ENCODE measurements around the gene AKR1B15.

Gene AKR1B15

DNA sequence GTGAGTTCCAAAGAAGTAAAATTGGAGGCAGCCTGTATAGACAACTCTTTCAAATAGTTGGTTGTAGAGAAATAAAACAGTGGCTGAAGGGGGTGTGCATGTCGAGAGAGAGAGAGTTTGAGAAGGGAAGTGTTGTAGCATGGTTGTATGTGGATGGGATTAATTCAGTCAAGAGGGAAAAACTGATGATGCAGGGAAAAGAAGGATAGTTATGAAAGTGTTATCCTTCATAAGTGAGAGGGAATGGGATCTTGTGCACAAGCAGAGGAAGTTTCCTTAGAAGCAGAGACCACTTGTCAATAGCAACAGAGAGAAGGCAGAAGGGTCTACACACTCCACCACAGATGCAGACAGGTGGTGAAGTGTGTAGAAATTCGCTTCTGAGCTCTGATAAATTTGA, 67.7 kb downstream of the AKR1B15 start:
- DNase-seq (ENCODE audit: low read depth in 3 of 3): no peak

DNA sequence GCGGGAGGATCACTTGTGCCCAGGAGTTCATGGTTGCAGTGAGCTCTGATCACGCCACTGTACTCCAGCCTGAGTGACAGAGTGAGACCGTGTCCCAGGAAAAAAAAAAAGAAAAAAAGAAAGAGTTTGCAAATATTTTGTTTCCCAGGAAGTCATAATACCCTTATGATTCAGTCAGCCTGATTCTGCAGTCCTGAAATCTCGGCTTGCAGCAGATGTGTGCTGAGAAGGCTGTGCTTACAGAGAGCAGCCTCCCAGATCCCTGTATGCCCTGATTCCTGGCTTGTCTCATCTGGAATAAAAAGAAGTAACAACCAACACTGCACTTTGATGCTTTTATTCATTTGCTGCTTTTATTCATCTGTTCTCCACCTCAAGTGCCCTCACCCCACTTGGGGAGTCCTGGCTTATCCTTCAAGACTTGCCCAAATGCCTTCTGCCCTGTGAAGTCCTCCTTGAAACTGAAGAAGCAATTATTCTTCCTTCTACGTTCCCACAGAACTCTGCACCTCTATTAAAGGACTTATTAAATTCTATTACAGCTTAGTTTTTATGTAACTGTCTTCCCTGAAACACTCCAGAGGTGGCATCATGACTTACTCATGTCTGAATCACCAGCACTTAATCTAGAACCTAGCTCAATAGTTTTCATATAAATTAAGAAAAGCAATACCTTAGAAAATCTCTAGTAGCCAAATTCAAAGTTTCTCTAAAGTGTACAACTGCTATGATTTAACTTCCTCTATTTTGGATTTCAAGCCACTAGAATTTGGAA, 70.0 kb downstream of the AKR1B15 start:
- no peak for DNase-seq (ENCODE audit: low read depth in 3 of 3)

DNA sequence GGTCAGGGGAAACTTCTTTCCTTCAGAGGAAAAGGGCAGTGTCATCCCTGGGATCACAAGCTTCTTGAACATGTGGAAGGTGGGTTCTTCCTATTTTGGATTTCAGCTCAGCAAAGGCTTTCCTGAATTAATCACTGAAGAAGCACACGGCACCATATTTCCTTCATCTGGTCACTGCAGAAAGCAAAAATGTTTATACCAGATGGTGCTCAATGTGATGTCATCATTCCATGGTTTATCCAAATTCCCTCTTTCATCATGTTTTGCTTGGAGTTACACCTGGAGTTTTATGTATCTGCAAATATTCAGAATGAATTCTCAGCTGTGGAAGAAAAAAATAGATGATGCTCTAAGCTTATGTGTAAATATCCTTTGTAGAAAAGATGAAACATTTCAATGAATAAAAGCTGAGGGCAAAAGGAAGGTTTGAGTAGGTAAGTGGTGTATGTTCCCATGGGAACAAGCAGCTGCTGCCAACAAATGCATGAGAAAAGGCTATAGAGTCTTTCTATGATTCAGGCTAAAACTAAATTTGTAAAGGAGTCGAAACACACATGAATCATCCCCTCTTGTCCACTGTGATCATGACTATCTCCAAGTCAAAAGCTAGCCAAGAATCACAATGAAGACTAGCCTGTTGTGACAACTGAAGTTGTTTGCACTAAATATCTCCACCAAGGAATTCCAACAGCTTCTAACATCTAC, 70.9 kb downstream of the AKR1B15 start:
- no peak for DNase-seq (ENCODE audit: low read depth in 3 of 3)

DNA sequence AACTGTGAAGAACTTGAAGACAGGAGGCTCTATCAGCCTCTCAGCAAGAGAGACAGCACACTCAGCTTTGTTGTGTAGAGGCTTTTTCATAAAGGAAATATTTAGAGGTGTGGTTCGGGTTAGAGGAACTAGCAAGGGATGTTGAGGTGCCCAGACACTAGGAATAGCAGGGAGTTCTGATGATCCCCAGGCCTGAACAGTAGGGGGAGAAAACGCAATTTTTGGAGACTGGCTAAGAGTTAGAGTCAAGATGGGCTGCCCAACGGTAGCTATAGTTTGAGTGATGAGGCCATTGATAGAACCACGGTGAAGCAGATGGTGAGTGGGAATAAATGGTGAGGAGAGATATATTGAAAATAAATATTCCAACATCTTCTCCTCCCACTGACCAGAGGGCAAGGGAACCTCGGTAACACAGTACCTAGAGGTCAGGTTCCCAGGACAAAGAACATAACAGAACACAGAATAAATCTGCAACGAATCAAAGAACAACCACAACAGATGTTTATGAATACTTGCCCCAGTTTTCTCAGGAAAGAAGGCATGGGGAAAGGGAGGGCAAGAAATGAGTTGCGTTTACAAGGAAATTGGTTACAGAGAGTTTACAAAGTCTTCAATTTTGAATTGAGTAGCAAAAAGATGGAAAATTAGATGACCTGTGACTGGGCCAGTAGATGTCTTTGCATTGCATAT, 73.5 kb downstream of the AKR1B15 start:
- DNase-seq (ENCODE audit: low read depth in 3 of 3): no peak

DNA sequence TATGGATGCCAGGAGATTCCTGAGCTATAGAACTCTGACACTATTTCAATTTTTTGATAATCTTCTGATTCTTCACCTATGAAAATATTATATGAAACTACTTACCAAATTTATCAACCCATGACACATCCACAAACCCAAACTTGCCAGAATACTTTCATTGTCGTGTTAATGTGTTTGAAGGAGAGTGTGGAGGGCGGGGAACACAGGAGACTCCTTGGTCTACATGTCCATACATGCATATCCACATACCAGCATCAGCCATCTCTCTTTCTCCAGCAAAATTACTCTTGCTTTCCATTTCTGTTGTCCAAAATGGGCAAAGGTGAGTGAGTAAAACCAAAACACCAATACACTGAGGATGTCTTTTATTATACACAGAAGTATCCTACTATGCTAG, 74.3 kb downstream of the AKR1B15 start:
- no peak for DNase-seq (ENCODE audit: low read depth in 3 of 3)

DNA sequence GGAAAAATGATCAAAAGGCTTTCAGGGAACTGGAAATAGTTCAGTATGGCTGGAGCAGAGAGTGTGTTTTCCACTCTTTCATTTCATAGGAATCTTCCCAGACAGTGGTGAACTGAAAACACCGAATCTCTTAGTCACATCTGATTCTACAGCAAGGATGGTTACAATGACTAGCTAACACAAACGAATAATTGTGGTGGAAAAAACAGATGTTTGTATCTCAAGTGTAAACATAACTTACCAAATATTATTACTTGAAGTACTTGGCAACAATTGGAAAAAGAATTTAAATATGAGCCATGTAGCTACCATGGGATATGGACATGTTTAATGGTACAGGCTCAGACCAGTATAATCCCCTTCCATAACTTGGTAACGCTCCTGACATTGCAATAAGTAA, 76.6 kb downstream of the AKR1B15 start:
- DNase-seq (ENCODE audit: low read depth in 3 of 3): no peak

DNA sequence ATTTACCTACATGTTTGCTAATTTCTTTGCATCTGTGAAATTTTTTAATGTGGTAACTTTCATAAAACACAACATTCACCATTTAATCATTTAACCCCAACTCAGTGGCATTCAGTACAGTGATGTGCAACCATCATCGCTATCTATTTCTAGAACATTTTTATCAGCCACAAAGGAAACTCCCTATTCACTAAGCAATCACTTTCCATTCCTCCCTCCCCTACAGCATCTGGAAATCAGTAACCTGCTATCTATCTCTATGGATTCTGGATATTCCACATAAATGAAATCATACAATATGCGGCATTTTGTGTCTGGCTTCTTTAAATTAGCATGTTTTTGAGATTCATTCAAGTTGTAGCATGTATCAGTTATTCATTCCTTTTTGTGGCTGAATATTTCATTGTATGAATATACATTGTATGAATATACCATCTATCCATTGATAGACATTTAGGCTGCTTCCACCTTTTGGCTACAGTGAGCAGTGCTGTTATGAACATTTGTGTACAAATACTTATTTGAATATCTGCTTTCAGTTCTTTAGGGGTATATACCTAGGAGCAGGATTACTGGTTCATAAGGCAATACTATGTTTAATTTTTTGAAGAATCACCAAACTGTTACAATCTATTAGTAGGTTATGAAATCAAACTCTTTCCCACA, 78.3 kb downstream of the AKR1B15 start:
- no peak for DNase-seq (ENCODE audit: low read depth in 3 of 3)

DNA sequence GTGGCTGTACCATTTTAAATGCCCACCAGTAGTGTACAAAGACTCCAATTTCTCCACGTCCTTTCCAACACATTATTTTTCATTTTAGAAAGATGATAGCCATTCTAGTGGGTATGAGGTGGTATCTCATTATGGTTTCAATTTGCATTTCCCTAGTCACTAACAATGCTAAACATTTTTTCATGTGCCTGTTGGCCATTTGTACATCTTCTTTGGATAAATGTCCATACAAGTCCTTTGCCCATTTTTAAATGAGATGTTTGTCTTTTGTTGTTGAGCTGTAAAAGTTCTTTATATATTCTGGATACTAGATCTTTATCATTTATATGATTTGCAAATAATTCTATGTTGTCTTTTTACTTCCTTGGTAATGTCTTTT, 78.9 kb downstream of the AKR1B15 start:
- no peak for DNase-seq (ENCODE audit: low read depth in 3 of 3)

DNA sequence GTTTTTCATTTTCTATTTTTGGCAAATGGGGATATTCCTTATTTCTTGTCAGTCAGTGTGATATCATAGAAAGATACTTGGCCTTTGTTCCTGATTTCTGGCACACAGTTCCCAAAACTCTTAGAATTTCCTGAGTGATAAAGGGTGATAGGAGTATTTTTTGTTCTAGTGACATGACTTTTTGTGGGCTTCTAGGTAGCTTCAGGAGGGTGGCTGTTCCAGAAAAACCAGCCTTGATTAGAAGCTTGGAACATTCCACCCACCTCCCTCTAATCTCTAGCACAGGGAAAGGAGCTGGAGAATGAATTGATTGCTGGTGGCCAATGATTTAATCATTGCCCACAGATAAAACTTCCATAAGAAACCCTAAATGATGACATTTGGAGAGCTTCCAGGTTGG, 80.5 kb downstream of the AKR1B15 start:
- DNase-seq (ENCODE audit: low read depth in 3 of 3): no peak

Data from stimulated activated CD4-positive, alpha-beta T cell treated with anti-CD3 and anti-CD28 coated beads, TNF-alpha, amount 100 ng/mL, for 4 hours (primary cell).